Uterus (tissue), 4 donors: ENCODE data around the gene SLC9A5. TPM values are rescaled to one million over a fixed set of nuclear protein-coding genes. Genes with fewer than 3 reads are reported as not detected.

Experiments
- DNase-seq, 2 donors: peaks; one replicate each; pipeline ENCODE4 v3.0.0-alpha.2; 2019 to 2020
- H3K27ac ChIP-seq, 2 donors: fragments of 200-600 bp; sonication (generic); 1 replicate in 1 of 2; 2 replicates in 1 of 2; pipeline ENCODE4 v1.5.1; 2016 to 2018
- H3K27me3 ChIP-seq, 2 donors: fragments of 200-600 bp; sonication (generic); one replicate each; pipeline ENCODE4 v1.5.1; 2018 to 2019; ENCODE audit warnings: control low read depth in 1 of 2
- H3K36me3 ChIP-seq, 2 donors: fragments of 200-600 bp; sonication (generic); one replicate each; pipeline ENCODE4 v1.5.1; 2019; ENCODE audit warnings: control low read depth in 1 of 2
- H3K4me1 ChIP-seq, 2 donors: fragments of 200-600 bp; sonication (generic); one replicate each; pipeline ENCODE4 v1.5.1; 2018 to 2019; ENCODE audit warnings: control low read depth in 1 of 2
- H3K4me3 ChIP-seq, 2 donors: fragments of 200-600 bp; sonication (generic); 1 replicate in 1 of 2; 2 replicates in 1 of 2; pipeline ENCODE4 v1.5.1; 2018 to 2019; ENCODE audit warnings: mild to moderate bottlenecking in 1 of 2
- H3K9me3 ChIP-seq, 2 donors: fragments of 200-600 bp; sonication (generic); one replicate each; pipeline ENCODE4 v1.5.1; 2019; ENCODE audit warnings: control low read depth in 1 of 2
- POLR2A ChIP-seq, 2 donors: fragments of 450-650 bp; IDR thresholded peaks; one replicate each; pipeline ENCODE4 v1.6.1; 2016; ENCODE audit warnings: antibody characterized with exemption in 2 of 2, mild to moderate bottlenecking in 1 of 2, moderate library complexity in 1 of 2
- intact Hi-C: fragments of 100-400 bp; cut with DNase I; formaldehyde crosslinking; loops from one replicate; pipeline ENCODE4 v1.15.1; 2023; ENCODE audit warnings: low total_unique reads
- total RNA-seq, 4 donors: library from RNA; depleted of rRNA in 3 of 4; stranded (reverse); fragments of >200 nt in 3 of 4; gene quantifications; one replicate each; pipeline versions ENCODE4 v1.1.0 to v1.2.4, GENCODE V29; 2014 to 2023
- TF ChIP-seq, protein P1 (sequence below), 4 experiments: fragments of 200-600 bp in 2 of 4; fragments of 450-650 bp in 2 of 4; sonication (generic) in 2 of 4; IDR thresholded peaks; one replicate each; pipeline ENCODE4 v1.5.1; 2016 to 2019; ENCODE audit warnings: antibody characterized with exemption in 4 of 4, mild to moderate bottlenecking in 2 of 4, moderate library complexity in 1 of 4
- donor health status: DM: yes; HTN: yes; CAD: no.

The SLC9A5 gene
- total RNA-seq, 4 donors from 2014 or later, result 0.55 to 1.9 (median 1.3) TPM; not detected in 1

DNA sequence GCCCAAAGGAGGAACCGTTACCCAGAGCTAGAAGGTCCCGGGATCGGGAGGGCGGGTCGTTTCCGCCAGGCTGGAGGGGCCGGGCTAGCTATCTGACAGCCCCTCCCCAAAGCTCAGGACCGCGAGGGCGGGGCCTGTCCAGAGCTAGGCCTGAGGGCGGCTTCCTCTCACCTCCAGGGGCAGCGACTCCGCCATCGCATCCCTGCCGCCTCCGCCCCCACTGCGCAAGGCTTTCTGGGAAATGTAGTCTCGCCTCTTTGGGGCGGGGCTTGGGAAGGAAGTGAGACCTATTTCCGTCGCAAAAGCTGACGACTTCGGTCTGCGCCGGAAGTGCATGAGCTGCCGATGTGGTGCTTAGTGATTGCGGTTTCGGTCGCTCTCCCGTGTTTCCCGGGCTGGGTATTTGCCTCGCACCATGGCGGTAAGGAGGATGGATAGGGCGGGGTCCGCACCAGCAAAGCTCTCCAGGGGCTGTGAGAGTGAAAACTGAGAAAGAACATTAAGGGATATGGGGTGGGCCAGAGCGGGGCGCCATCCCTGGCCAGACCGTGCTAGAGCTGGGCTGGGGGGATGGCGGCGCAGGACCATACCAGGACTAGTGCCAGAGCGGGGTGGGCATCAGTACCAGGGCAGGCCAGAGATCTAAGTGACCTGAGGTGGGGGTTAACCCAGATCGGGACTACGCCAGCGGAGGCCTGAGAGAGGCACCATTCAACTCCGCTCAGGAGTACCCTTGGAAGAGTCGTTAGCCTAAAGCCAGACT lies 21.8 kb upstream of the SLC9A5 start, which contains the start of gene TMEM208:
TSS of gene TMEM208 (plus strand) at position 327 of the 763 bp plus-strand sequence. CDS start at position 416, 89 bp downstream.
- intact Hi-C loops, result no loop called here
- Histone ChIP-seq H3K27me3 (no peaks in the 10 kb centered on the region), H3K4me1 (peaks cover 4 to 12% of the 10 kb centered on the region in 2 donors), H3K9me3 (no peaks in the 10 kb centered on the region), H3K36me3 (no peaks in the 10 kb centered on the region), H3K27ac (peak within 1 kb of the TSS; percentile 79 to 88), H3K4me3 (peak within 1 kb of the TSS; percentile 97 to 98)
- TF ChIP-seq POLR2A (IDR thresholded peaks at IDR 0.05), result peak; percentile 74 to 81
- TF ChIP-seq, protein P1, sequence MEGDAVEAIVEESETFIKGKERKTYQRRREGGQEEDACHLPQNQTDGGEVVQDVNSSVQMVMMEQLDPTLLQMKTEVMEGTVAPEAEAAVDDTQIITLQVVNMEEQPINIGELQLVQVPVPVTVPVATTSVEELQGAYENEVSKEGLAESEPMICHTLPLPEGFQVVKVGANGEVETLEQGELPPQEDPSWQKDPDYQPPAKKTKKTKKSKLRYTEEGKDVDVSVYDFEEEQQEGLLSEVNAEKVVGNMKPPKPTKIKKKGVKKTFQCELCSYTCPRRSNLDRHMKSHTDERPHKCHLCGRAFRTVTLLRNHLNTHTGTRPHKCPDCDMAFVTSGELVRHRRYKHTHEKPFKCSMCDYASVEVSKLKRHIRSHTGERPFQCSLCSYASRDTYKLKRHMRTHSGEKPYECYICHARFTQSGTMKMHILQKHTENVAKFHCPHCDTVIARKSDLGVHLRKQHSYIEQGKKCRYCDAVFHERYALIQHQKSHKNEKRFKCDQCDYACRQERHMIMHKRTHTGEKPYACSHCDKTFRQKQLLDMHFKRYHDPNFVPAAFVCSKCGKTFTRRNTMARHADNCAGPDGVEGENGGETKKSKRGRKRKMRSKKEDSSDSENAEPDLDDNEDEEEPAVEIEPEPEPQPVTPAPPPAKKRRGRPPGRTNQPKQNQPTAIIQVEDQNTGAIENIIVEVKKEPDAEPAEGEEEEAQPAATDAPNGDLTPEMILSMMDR (IDR thresholded peaks at IDR 0.05), result peak; percentile 22 to 59 (median 36)
- peak; percentile 98 for DNase-seq

DNA sequence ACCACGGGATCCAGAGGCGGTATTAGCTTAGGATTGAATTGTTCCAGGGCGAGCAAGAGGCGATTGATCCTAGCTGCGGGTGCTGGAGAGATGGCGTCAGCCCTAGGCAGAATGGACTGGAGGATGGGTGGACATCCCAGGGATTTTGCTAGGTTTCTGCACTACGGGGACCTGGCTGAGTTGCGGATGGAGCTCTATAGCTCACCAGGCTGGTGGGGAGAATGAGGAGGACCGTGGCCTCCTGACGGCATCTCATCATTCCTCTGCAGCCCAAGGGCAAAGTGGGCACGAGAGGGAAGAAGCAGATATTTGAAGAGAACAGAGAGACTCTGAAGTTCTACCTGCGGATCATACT lies 21.2 kb upstream of the SLC9A5 start:
- Histone ChIP-seq H3K36me3 (no peaks in the 10 kb centered on the region), H3K4me3 (peak overlapping the region; percentile 97 to 98), H3K27ac (peak overlapping the region; percentile 79 to 88), H3K9me3 (no peaks in the 10 kb centered on the region), H3K27me3 (no peaks in the 10 kb centered on the region), H3K4me1 (peaks cover 4 to 12% of the 10 kb centered on the region in 2 donors)
- no peak for DNase-seq
- intact Hi-C loops, result no loop called here
- TF ChIP-seq, protein P1 (IDR thresholded peaks at IDR 0.05), result no peak
- no peak for TF ChIP-seq POLR2A (IDR thresholded peaks at IDR 0.05)

DNA sequence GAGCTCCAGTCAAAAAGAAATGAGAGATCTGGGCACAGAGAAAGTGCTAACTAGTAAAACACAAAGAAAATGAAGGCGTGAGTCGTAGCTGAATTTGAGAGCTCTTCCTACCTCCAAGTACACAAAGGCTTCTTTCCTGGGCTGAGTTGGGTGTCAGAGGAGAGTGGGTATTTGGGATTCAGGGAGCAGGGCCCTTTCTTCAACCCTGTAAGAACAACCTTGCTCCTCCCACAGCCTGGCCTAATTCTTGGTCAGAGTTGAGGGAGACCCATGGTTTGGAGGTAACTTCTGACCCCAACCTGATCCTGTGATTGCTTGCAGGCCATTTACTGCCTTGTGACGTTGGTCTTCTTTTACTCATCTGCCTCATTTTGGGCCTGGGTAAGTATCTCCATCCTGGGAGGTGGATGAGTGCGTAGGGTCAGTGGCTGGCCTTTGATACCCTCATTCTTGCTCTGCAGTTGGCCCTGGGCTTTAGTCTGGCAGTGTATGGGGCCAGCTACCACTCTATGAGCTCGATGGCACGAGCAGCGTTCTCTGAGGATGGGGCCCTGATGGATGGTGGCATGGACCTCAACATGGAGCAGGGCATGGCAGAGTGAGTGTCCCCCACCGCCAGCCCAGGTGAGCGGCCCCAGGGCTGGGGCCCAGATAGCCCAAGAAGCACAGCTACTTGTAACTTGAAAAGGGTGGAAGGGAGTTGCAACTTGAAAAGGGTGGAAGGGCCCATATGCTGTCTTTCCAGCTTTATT lies 20.6 kb upstream of the SLC9A5 start:
- Histone ChIP-seq H3K36me3 (no peaks in the 10 kb centered on the region), H3K9me3 (no peaks in the 10 kb centered on the region), H3K27me3 (no peaks in the 10 kb centered on the region), H3K4me3 (peak overlapping the region in 1 of 2 donors; percentile 97), H3K4me1 (peaks cover 4 to 12% of the 10 kb centered on the region in 2 donors), H3K27ac (no peak overlapping the region)
- DNase-seq, result no peak
- intact Hi-C loops, result no loop called here
- TF ChIP-seq, protein P1 (IDR thresholded peaks at IDR 0.05), result no peak
- TF ChIP-seq POLR2A (IDR thresholded peaks at IDR 0.05), result no peak

DNA sequence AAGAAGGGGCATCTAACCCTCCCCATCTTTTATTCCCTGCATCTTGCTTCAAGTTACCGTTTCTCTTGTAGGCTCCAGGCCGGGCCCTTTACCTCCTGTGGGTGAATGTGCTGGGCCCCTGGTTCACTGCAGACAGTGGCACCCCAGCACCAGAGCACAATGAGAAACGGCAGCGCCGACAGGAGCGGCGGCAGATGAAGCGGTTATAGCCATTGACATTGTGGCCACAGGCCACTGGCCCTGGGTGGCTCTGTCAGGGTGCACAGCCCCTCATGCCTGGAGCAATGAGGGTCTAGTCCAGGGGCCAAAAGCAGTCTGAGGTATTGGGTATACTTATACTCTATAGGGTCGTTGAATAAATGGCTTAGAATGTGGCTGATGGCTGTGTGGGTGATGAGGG lies 19.9 kb upstream of the SLC9A5 start:
- Histone ChIP-seq H3K27me3 (no peaks in the 10 kb centered on the region), H3K4me1 (peaks cover 4 to 12% of the 10 kb centered on the region in 2 donors), H3K4me3 (no peak overlapping the region), H3K9me3 (no peaks in the 10 kb centered on the region), H3K27ac (no peak overlapping the region), H3K36me3 (no peaks in the 10 kb centered on the region)
- intact Hi-C loops, result no loop called here
- TF ChIP-seq, protein P1 (IDR thresholded peaks at IDR 0.05), result no peak
- no peak for TF ChIP-seq POLR2A (IDR thresholded peaks at IDR 0.05)
- DNase-seq, result no peak
